Chondrocyte (in vitro differentiated cells): ENCODE results near the gene ARHGAP26. TPM values are rescaled to one million over a fixed set of nuclear protein-coding genes. Genes with fewer than 3 reads are reported as not detected.

ENCODE experiments used
- DNase-seq: peaks from one replicate; pipeline ENCODE4 v3.0.0; 2021; ENCODE audit warnings: mixed read lengths, low spot score
- H3K27ac Mint-ChIP-seq: one replicate; pipeline ENCODE4 v1.8.0; 2021; ENCODE audit warnings: mild to moderate bottlenecking, moderate library complexity, mixed read lengths; ENCODE audit not compliant: unreplicated experiment
- H3K27me3 Mint-ChIP-seq: 2 replicates; pipeline ENCODE4 v1.8.0; 2021; ENCODE audit warnings: low read depth, mixed read lengths
- H3K36me3 Mint-ChIP-seq: 2 replicates; pipeline ENCODE4 v1.8.0; 2021; ENCODE audit warnings: low read depth, mixed read lengths
- H3K4me1 Mint-ChIP-seq: 2 replicates; pipeline ENCODE4 v1.8.0; 2021; ENCODE audit warnings: low read depth, mild to moderate bottlenecking, mixed read lengths
- H3K4me3 Mint-ChIP-seq: one replicate; pipeline ENCODE4 v1.8.0; 2021; ENCODE audit warnings: mild to moderate bottlenecking, moderate library complexity, mixed read lengths; ENCODE audit not compliant: unreplicated experiment
- H3K9me3 Mint-ChIP-seq: 2 replicates; pipeline ENCODE4 v1.8.0; 2021; ENCODE audit warnings: low read depth, mixed read lengths
- CTCF ChIP-seq: fragments of 200-600 bp; sonication (generic); IDR thresholded peaks from 2 replicates; pipeline ENCODE4 v1.5.0; 2021; ENCODE audit warnings: antibody characterized with exemption, mild to moderate bottlenecking, moderate library complexity
- total RNA-seq: library from RNA; stranded (reverse); gene quantifications from 3 replicates; pipeline ENCODE4 v1.2.1, GENCODE V29; 2021

The ARHGAP26 gene
- total RNA-seq, 1 donor from 2014 or later: 16.4 TPM

- Mint-ChIP-seq H3K27ac (no peak overlapping the region), H3K9me3 (peaks cover 6% of the 10 kb centered on the region), H3K4me3 (no peak overlapping the region), H3K27me3 (no peaks in the 10 kb centered on the region), H3K36me3 (peaks cover 2% of the 10 kb centered on the region), H3K4me1 (peaks cover 4% of the 10 kb centered on the region)
- peak; percentile 79 for TF ChIP-seq CTCF
- no peak for DNase-seq
Observed at GRCh38 chr5:143016777-143017516, 246.8 kb downstream of the ARHGAP26 start.

- H3K9me3 Mint-ChIP-seq: peaks cover 6% of the 10 kb centered on the region
- no peak overlapping the region for H3K27ac Mint-ChIP-seq
- H3K36me3 Mint-ChIP-seq: peaks cover 2% of the 10 kb centered on the region
- no peaks in the 10 kb centered on the region for H3K27me3 Mint-ChIP-seq
- H3K4me1 Mint-ChIP-seq: no peaks in the 10 kb centered on the region
- no peak overlapping the region for H3K4me3 Mint-ChIP-seq
- TF ChIP-seq CTCF: no peak
- no peak for DNase-seq
Observed at GRCh38 chr5:143017541-143017940, 247.4 kb downstream of the ARHGAP26 start.

GRCh38 chr5:143017992-143018391 is 247.8 kb downstream of the ARHGAP26 start:
- Mint-ChIP-seq H3K36me3 (peaks cover 2% of the 10 kb centered on the region), H3K4me3 (no peak overlapping the region), H3K27ac (no peak overlapping the region), H3K4me1 (no peaks in the 10 kb centered on the region), H3K9me3 (peaks cover 6% of the 10 kb centered on the region), H3K27me3 (no peaks in the 10 kb centered on the region)
- TF ChIP-seq CTCF: no peak
- no peak for DNase-seq

GRCh38 chr5:143019157-143019556 is 249.0 kb downstream of the ARHGAP26 start:
- Mint-ChIP-seq H3K36me3 (peaks cover 2% of the 10 kb centered on the region), H3K4me3 (no peak overlapping the region), H3K9me3 (peaks cover 6% of the 10 kb centered on the region), H3K4me1 (peaks cover 10% of the 10 kb centered on the region), H3K27ac (no peak overlapping the region), H3K27me3 (no peaks in the 10 kb centered on the region)
- no peak for DNase-seq
- no peak for TF ChIP-seq CTCF

- H3K27me3 Mint-ChIP-seq: no peaks in the 10 kb centered on the region
- DNase-seq: no peak
- H3K9me3 Mint-ChIP-seq: peaks cover 6% of the 10 kb centered on the region
- no peak overlapping the region for H3K27ac Mint-ChIP-seq
- H3K36me3 Mint-ChIP-seq: peaks cover 2% of the 10 kb centered on the region
- H3K4me1 Mint-ChIP-seq: peaks cover 10% of the 10 kb centered on the region
- TF ChIP-seq CTCF: no peak
- no peak overlapping the region for H3K4me3 Mint-ChIP-seq
Observed at GRCh38 chr5:143019614-143020515, 249.7 kb downstream of the ARHGAP26 start.
